AML-193 (cell line): ENCODE measurements around the gene CTU2.
A peak's percentile ranks its signal among the peaks of the same experiment; 100 is the strongest.

Source experiments
- DNase-seq, 2 experiments: peaks; one replicate each; lab custom pipeline; 2025; lab: John Stamatoyannopoulos, UW

CTU2 gene

GRCh38 chr16:88697116-88697830 is 9.0 kb upstream of the CTU2 start:
- DNase-seq, result no peak

- no peak for DNase-seq
Measured at GRCh38 chr16:88697831-88698615, 8.3 kb upstream of the CTU2 start.

- no peak for DNase-seq
Measured at GRCh38 chr16:88698646-88699045, 7.7 kb upstream of the CTU2 start.

- DNase-seq, result no peak
Measured at GRCh38 chr16:88699180-88699579, 7.1 kb upstream of the CTU2 start.

- no peak for DNase-seq
Measured at GRCh38 chr16:88700322-88700635, 6.0 kb upstream of the CTU2 start.

- DNase-seq, result peak; percentile 96 to 98
Measured at GRCh38 chr16:88700636-88701482, 5.4 kb upstream of the CTU2 start.

- no peak for DNase-seq
Measured at GRCh38 chr16:88701581-88702370, 4.5 kb upstream of the CTU2 start.

GRCh38 chr16:88702371-88703210 is 3.7 kb upstream of the CTU2 start:
- peak; percentile 70 to 74 for DNase-seq

- DNase-seq, result peak; percentile 79 to 81
Measured at GRCh38 chr16:88703486-88704309, 2.6 kb upstream of the CTU2 start.

GRCh38 chr16:88705076-88705684 is 1.1 kb upstream of the CTU2 start:
- DNase-seq, result peak in 1 of 2 experiments; percentile 5

- DNase-seq, result no peak
Measured at GRCh38 chr16:88705801-88706228, 488 bp upstream of the CTU2 start.

GRCh38 chr16:88706965-88707826 is 893 bp downstream of the CTU2 start:
- no peak for DNase-seq

- DNase-seq, result no peak
Measured at GRCh38 chr16:88710556-88710955, 4.3 kb downstream of the CTU2 start.

GRCh38 chr16:88711750-88712340 is 5.5 kb downstream of the CTU2 start:
- DNase-seq, result no peak

- no peak for DNase-seq
Measured at GRCh38 chr16:88712362-88712979, 6.2 kb downstream of the CTU2 start.

- DNase-seq, result no peak
Measured at GRCh38 chr16:88713054-88713453, 6.8 kb downstream of the CTU2 start.

- no peak for DNase-seq
Measured at GRCh38 chr16:88713568-88714419, 7.5 kb downstream of the CTU2 start.
